Activated CD4-positive, alpha-beta T cell treated with anti-CD3 and anti-CD28 coated beads, Interleukin-2, amount 10 ng/mL, durations not matched to agents 7 days and 5 days (primary cell): ENCODE data around the gene WDR37. TPM values are rescaled to one million over a fixed set of nuclear protein-coding genes. Genes with fewer than 3 reads are reported as not detected.
"Not testable (repeated sequence)": the region's sequence is repeated elsewhere in the genome, so short reads cannot be mapped to it uniquely, and the experiment has no call there.

ENCODE experiments used
- CTCF ChIA-PET: fragments of 350-600 bp; sonication (Branson Sonifier 250); formaldehyde crosslinking; loops from one replicate; lab custom pipeline; 2021; ENCODE audit warnings: antibody characterized with exemption; lab: Charles Lee
- POLR2A ChIA-PET: fragments of 350-600 bp; sonication (Branson Sonifier 250); formaldehyde crosslinking; loops from one replicate; lab custom pipeline; 2021; ENCODE audit warnings: antibody characterized with exemption; lab: Charles Lee
- DNase-seq: peaks from one replicate; pipeline ENCODE4 v3.0.0-alpha.2; 2020
- H3K27ac Mint-ChIP-seq: one replicate; pipeline ENCODE4 v1.8.0; 2021; ENCODE audit warnings: mild to moderate bottlenecking, moderate library complexity, mixed read lengths
- H3K27me3 Mint-ChIP-seq: one replicate; pipeline ENCODE4 v1.8.0; 2021; ENCODE audit warnings: mixed read lengths
- H3K36me3 Mint-ChIP-seq: one replicate; pipeline ENCODE4 v1.8.0; 2021; ENCODE audit warnings: low read depth, mixed read lengths
- H3K4me1 Mint-ChIP-seq: one replicate; pipeline ENCODE4 v1.8.0; 2021; ENCODE audit warnings: mixed read lengths
- H3K4me3 Mint-ChIP-seq: one replicate; pipeline ENCODE4 v1.8.0; 2021; ENCODE audit warnings: mild to moderate bottlenecking, moderate library complexity, mixed read lengths
- H3K9me3 Mint-ChIP-seq: one replicate; pipeline ENCODE4 v1.8.0; 2021; ENCODE audit warnings: mixed read lengths
- total RNA-seq, 2 experiments: library from RNA; stranded (reverse); gene quantifications; one replicate each; pipeline ENCODE4 v1.2.3, GENCODE V29; 2021

Gene WDR37
- total RNA-seq, 2 experiments from 2014 or later, result 31.9 to 35.0 TPM

DNA sequence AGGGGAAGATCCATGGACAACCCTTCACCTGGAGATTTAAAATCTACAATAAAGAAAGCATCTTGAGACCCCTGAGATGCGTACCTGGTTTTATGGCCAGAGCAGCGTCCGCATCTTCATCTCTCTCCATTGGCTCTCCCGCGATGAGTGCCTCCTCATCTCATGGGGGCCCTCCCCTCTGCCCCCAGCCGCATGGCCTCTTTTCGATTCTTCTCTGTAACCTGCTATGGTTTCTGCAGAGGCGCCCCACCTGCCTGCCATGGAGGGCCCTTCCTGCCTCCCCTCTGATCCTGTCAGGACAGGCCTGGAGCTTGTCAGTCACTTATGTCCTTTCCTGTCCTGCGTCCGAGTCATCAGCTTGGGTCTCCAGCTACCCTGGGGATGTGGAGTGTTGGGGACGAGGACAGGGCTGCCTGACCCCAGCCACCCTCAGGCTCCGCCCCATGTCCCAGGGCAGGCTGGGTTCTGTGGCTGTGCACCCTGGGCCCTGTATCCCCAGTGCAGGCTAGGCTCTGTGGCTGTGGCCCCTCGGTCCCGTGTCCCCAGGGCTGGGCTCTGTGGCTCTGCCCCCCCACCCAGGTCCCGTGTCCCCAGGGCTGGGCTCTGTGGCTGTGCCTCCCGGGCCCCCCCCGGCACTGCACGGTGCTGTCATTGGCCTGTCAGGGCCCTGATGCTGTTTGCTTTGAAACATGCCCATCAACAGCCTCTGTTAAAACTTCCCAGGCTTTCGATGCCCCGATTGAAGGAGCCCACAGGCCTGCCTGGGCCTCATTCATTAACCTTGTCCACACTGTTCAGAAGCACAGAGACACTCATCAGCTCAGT is 99.8 kb downstream of the WDR37 start:
- H3K36me3 Mint-ChIP-seq, result no peaks in the 10 kb centered on the region
- no peak overlapping the region for H3K27ac Mint-ChIP-seq
- ChIA-PET POLR2A (no interaction called here), CTCF (no interaction called here)
- no peaks in the 10 kb centered on the region for H3K9me3 Mint-ChIP-seq
- H3K27me3 Mint-ChIP-seq, result no peaks in the 10 kb centered on the region
- no peak overlapping the region for H3K4me3 Mint-ChIP-seq
- peaks cover 4% of the 10 kb centered on the region for H3K4me1 Mint-ChIP-seq
- DNase-seq, result no peak

- Mint-ChIP-seq H3K36me3 (no peaks in the 10 kb centered on the region), H3K27me3 (no peaks in the 10 kb centered on the region), H3K9me3 (no peaks in the 10 kb centered on the region), H3K4me3 (no peak overlapping the region), H3K27ac (no peak overlapping the region), H3K4me1 (peaks cover 4% of the 10 kb centered on the region)
- ChIA-PET POLR2A (no interaction called here), CTCF (no interaction called here)
- DNase-seq, result no peak
Measured at GRCh38 chr10:1156616-1156886, 100.4 kb downstream of the WDR37 start.

DNA sequence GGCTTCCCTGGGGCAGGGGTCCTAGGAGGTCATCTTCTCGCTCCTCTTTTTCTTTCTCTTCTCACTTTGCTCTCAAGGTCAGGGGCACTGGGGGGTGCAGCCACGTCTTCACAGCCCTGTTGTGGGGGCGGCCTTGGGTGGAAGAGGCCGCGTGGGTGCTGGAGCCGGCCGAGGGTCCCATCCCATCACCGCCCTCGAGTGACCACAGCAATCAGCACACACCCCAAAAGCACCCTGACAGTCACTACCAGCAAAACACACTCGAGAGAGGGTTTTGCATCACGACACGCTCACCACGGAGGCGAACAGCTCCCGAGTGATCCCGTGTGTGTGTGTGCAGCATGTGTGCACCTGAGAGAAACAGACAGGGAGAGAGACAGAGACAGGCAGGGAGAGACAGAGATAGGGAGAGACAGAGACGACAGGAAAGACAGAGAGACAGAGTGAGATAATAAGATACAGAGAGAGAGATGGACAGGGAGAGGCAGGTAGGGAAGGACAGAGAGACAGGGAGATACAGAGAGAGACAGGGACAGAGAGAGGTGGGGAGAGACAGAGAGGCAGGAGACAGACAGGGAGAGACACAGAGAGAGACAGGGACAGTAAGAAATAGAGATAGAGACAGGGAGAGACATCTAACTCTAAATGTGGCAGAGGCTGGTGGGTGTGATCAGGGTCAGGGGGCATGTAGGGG is 100.9 kb downstream of the WDR37 start:
- peaks cover 4% of the 10 kb centered on the region for H3K4me1 Mint-ChIP-seq
- CTCF ChIA-PET, result no interaction called here
- POLR2A ChIA-PET, result no interaction called here
- H3K27ac Mint-ChIP-seq, result no peak overlapping the region
- no peaks in the 10 kb centered on the region for H3K9me3 Mint-ChIP-seq
- no peaks in the 10 kb centered on the region for H3K27me3 Mint-ChIP-seq
- no peak for DNase-seq
- H3K4me3 Mint-ChIP-seq, result no peak overlapping the region
- no peaks in the 10 kb centered on the region for H3K36me3 Mint-ChIP-seq

DNA sequence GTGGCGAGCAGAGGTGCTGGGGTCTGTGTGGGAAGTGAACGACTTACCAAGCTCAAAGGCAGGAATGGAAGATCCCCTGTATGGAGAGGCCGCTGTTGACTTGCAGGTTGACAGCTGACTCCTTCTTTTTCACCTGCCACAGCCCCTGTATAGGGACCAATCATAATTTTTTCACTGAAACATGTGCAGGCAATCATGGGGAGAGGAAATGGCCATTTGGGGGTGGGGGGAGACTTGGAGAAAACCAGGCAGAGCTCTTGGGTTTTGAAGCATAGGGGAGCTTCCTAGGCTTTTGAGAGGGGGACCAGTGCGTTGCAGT is 101.4 kb downstream of the WDR37 start:
- no peak for DNase-seq
- H3K36me3 Mint-ChIP-seq, result no peaks in the 10 kb centered on the region
- peaks cover 4% of the 10 kb centered on the region for H3K4me1 Mint-ChIP-seq
- H3K4me3 Mint-ChIP-seq, result no peak overlapping the region
- no peak overlapping the region for H3K27ac Mint-ChIP-seq
- no peaks in the 10 kb centered on the region for H3K27me3 Mint-ChIP-seq
- ChIA-PET CTCF (interaction anchor here (0.6 kb wide), 1 partner anchor 88 kb away, joined by 4 read pairs; no protein-coding TSS in a partner anchor), POLR2A (no interaction called here)
- no peaks in the 10 kb centered on the region for H3K9me3 Mint-ChIP-seq

GRCh38 chr10:1158066-1158465 is 101.9 kb downstream of the WDR37 start:
- ChIA-PET POLR2A (no interaction called here), CTCF (interaction anchor here (0.6 kb wide), 1 partner anchor 89 kb away, joined by 4 read pairs; no protein-coding TSS in a partner anchor)
- H3K27me3 Mint-ChIP-seq, result no peaks in the 10 kb centered on the region
- no peak for DNase-seq
- no peaks in the 10 kb centered on the region for H3K36me3 Mint-ChIP-seq
- no peak overlapping the region for H3K27ac Mint-ChIP-seq
- H3K9me3 Mint-ChIP-seq, result no peaks in the 10 kb centered on the region
- H3K4me1 Mint-ChIP-seq, result peaks cover 4% of the 10 kb centered on the region
- H3K4me3 Mint-ChIP-seq, result no peak overlapping the region

DNA sequence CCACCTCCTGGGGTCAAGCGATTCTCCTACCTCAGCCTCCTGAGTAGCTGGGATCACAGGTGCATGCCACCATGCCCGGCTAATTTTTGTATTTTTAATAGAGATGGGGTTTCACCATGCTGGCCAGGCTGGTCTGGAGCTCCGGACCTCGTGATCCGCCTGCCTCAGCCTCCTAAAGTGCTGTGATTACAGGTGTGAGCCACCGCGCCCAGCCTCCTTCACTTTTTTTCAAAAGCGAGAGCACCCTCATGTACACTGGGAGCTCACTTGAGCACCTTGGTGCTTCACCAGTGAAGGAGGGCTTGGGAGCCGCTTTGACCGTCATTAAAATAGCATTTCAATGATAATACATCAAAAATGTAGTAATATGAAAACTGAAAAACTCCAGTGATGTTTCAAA is 102.4 kb downstream of the WDR37 start:
- not testable (repeated sequence) for DNase-seq

DNA sequence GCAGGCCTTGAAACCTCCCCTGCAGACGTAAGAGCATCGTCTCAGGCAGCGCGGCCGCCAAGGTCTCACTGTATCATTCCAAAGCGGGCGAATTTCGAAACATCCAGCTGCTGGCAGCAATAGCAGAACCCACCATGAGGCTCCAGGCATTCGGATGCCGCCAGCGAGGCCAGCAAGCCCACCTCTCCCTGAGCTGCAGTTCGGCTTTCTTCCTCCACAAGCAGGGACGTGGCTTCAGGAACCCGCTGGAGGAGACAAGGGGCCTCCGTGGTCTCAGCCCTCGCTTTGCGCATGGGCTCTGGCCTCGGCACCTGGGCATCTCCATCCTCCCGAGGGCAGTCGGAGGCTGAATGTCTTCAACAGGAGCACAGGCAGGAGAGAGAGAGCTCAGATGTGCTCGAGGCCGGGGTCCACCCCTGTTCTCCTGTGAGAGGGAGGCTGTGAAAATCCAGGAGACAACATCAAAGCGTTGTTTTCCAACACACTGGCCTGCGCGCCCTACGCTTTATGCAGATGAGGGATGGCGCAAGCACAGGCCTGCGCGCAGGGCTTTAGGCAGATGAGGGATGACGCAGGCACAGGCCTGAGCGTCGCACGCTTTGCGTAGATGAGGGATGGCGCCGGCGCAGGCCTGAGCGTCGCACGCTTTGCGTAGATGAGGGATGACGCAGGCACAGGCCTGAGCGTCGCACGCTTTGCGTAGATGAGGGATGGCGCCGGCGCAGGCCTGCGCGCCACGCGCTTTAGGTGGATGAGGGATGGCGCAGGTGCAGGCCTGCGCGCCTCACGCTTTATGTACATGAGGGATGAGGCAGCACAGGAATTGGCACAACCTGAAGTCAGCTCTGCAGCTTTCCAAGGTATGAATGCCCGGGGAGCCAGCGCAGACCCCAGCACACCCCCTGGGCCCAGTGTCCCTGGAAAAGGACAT is 103.2 kb downstream of the WDR37 start:
- H3K36me3 Mint-ChIP-seq, result no peaks in the 10 kb centered on the region
- H3K4me1 Mint-ChIP-seq, result no peaks in the 10 kb centered on the region
- ChIA-PET CTCF (interaction anchor here (1.1 kb wide), 1 partner anchor 20 kb away, joined by 7 read pairs; no protein-coding TSS in a partner anchor), POLR2A (no interaction called here)
- no peak for DNase-seq
- no peaks in the 10 kb centered on the region for H3K9me3 Mint-ChIP-seq
- H3K4me3 Mint-ChIP-seq, result no peak overlapping the region
- H3K27me3 Mint-ChIP-seq, result no peaks in the 10 kb centered on the region
- H3K27ac Mint-ChIP-seq, result no peak overlapping the region

More for the DNA sequence above, 102.4 kb downstream of the WDR37 start:
- POLR2A ChIA-PET, H3K9me3 Mint-ChIP-seq, H3K36me3 Mint-ChIP-seq, H3K4me1 Mint-ChIP-seq, CTCF ChIA-PET, H3K4me3 Mint-ChIP-seq, H3K27ac Mint-ChIP-seq, H3K27me3 Mint-ChIP-seq: not testable (repeated sequence)

GRCh38 chr10:1160561-1161314 is 104.6 kb downstream of the WDR37 start:
- no peak for DNase-seq
- no peaks in the 10 kb centered on the region for H3K4me1 Mint-ChIP-seq
- H3K4me3 Mint-ChIP-seq, result no peak overlapping the region
- no peak overlapping the region for H3K27ac Mint-ChIP-seq
- no peaks in the 10 kb centered on the region for H3K27me3 Mint-ChIP-seq
- ChIA-PET POLR2A (no interaction called here), CTCF (interaction anchor here (1.1 kb wide), 1 partner anchor 19 kb away, joined by 7 read pairs; no protein-coding TSS in a partner anchor)
- no peaks in the 10 kb centered on the region for H3K9me3 Mint-ChIP-seq
- no peaks in the 10 kb centered on the region for H3K36me3 Mint-ChIP-seq

DNA sequence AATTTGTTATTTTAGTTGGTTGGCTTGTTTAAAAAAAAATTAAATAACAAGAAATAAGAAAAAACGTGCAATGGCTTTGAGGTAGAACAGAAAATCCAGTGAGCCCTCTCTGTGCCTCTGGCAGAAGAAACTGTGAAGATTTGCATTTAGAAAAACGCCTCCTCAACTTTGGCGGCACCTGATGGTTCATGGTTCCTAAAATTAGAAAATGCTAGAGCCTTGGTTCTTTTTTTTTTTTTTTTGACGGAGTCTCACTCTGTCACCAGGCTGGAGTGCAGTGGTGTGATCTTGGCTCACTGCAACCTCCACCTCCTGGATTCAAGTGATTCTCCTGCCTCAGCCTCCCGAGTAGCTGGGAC is 105.1 kb downstream of the WDR37 start:
- CTCF ChIA-PET, H3K27me3 Mint-ChIP-seq, POLR2A ChIA-PET, H3K4me3 Mint-ChIP-seq, H3K36me3 Mint-ChIP-seq, H3K4me1 Mint-ChIP-seq, H3K9me3 Mint-ChIP-seq, DNase-seq, H3K27ac Mint-ChIP-seq: not testable (repeated sequence)

DNA sequence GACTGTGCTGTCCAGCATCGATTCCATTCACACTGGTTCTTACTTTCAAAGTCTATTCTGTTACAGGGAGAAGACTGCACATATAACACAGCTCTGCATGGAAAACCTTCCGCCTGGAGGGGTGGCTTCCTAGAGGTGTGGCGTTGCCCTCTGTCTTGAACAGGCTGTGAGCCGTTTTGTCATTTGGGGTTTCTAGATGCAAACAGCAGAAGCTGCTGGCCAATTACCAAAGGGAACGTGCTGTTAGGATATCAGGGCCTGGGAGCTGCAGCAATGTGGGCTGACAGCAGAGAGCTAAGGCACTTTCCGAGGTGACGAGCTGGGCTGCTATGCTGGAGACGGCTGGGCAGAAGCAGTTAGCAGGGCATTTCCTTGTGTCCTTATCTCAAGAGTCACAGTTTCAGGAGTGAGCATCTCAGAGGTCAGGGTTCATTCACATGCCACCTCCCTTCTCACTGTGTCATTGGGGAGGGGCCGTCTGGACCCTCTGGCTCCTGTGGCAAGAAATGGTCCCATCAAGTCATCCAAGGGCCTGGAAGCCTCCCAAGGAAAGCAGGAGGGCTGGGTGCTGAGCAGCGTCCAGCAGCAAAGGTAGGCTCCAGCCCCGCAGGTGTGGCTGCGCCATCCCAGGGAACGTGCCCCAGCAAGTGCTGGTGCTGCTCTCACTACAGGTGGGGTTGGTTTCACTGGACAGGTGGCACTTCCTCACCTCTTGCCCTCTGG is 106.5 kb downstream of the WDR37 start:
- H3K27ac Mint-ChIP-seq, result no peak overlapping the region
- H3K4me3 Mint-ChIP-seq, result no peak overlapping the region
- ChIA-PET POLR2A (no interaction called here), CTCF (no interaction called here)
- H3K27me3 Mint-ChIP-seq, result no peaks in the 10 kb centered on the region
- H3K9me3 Mint-ChIP-seq, result no peaks in the 10 kb centered on the region
- no peak for DNase-seq
- no peaks in the 10 kb centered on the region for H3K4me1 Mint-ChIP-seq
- no peaks in the 10 kb centered on the region for H3K36me3 Mint-ChIP-seq

DNA sequence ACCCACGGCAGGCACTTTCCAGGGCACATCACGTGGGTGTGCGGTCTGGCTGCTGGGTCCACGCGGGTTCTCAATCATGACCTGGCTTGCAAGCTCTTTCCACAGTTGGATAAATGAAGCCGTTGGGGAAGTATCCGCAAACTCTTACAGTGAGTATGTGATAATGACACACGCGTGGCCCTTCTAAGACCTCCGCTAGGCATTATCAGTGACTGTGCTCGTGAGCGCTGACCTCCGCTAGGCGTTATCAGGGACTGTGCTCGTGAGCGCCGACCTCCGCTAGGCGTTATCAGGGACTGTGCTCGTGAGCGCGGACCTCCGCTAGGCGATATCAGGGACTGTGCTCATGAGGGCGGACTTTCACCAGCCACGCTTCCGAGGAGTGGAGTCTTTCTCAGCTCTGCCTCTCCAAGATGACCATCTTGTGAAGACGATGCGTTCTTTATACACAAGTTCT is 107.0 kb downstream of the WDR37 start:
- Mint-ChIP-seq H3K27ac (no peak overlapping the region), H3K9me3 (no peaks in the 10 kb centered on the region), H3K36me3 (no peaks in the 10 kb centered on the region), H3K4me1 (no peaks in the 10 kb centered on the region), H3K4me3 (no peak overlapping the region), H3K27me3 (no peaks in the 10 kb centered on the region)
- ChIA-PET POLR2A (no interaction called here), CTCF (no interaction called here)
- no peak for DNase-seq

DNA sequence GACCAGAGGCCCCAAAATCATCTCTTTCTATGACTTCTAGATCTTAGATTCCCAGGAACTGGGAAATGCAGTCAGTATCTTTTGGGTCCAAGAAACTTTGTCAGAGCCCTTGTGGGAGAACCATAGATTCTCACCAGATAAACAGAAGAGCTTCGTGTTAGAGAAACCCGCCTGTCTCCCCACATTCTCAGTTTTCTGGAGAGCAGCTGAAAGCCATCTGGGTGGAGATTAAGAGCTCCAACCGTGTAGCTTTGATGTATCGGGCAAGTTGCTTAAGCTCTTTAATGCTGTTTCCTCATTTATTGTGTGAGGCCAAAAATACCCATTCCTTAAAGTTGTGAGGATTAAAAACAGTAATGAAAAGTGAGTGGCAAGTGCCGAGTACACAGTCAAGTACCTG is 107.6 kb downstream of the WDR37 start:
- Mint-ChIP-seq H3K27me3 (no peaks in the 10 kb centered on the region), H3K36me3 (no peaks in the 10 kb centered on the region), H3K27ac (no peak overlapping the region), H3K9me3 (no peaks in the 10 kb centered on the region), H3K4me3 (no peak overlapping the region), H3K4me1 (no peaks in the 10 kb centered on the region)
- DNase-seq, result no peak
- ChIA-PET CTCF (no interaction called here), POLR2A (no interaction called here)
